Brain microvascular endothelial cell (primary cell): ENCODE data around the gene MED28.

Experiments used
- DNase-seq: peaks from one replicate; pipeline ENCODE4 v3.0.0-alpha.2; 2020
- H3K27ac ChIP-seq: fragments of 250-450 bp; sonication (Bioruptor Pico); 2 replicates; pipeline ENCODE4 v1.5.1; 2020; ENCODE audit warnings: mild to moderate bottlenecking, moderate library complexity
- H3K27me3 ChIP-seq: fragments of 250-450 bp; sonication (Bioruptor Pico); replicated peaks from 2 replicates; pipeline ENCODE4 v1.5.1; 2020; ENCODE audit warnings: mild to moderate bottlenecking
- H3K36me3 ChIP-seq: fragments of 250-450 bp; sonication (Bioruptor Pico); replicated peaks from 2 replicates; pipeline ENCODE4 v1.5.1; 2020; ENCODE audit warnings: mild to moderate bottlenecking
- H3K4me3 ChIP-seq: 2 replicates; pipeline ENCODE4 v1.5.1; 2011; ENCODE audit warnings: low read depth, mild to moderate bottlenecking, control low read depth, low read length, moderate library complexity
- CTCF ChIP-seq: IDR thresholded peaks from 2 replicates; pipeline ENCODE4 v1.5.1; 2011; ENCODE audit warnings: low read depth, mild to moderate bottlenecking, moderate library complexity, low read length, control low read depth, inconsistent platforms; ENCODE audit errors: missing control alignments
- in situ Hi-C: cut with HindIII; loops from 2 replicates; pipeline ENCODE4 v1.10.0; 2017; ENCODE audit warnings: low sequenced_read_pairs, low pct_ligation_motif_present

Gene MED28

GRCh38 chr4:17584521-17585213 is 29.8 kb upstream of the MED28 start:
- Histone ChIP-seq H3K27me3 (no peaks in the 10 kb centered on the region), H3K36me3 (peaks cover 44% of the 10 kb centered on the region), H3K27ac (no peak overlapping the region), H3K4me3 (no peak overlapping the region)
- in situ Hi-C loops, result no loop called here
- no peak for TF ChIP-seq CTCF
- DNase-seq, result no peak

GRCh38 chr4:17587094-17587822 is 27.2 kb upstream of the MED28 start:
- peaks cover 42% of the 10 kb centered on the region for H3K36me3 ChIP-seq
- DNase-seq, result no peak
- no peaks in the 10 kb centered on the region for H3K27me3 ChIP-seq
- no peak overlapping the region for H3K4me3 ChIP-seq
- in situ Hi-C loops, result no loop called here
- no peak overlapping the region for H3K27ac ChIP-seq
- no peak for TF ChIP-seq CTCF

- no peaks in the 10 kb centered on the region for H3K27me3 ChIP-seq
- in situ Hi-C loops, result no loop called here
- no peak for DNase-seq
- H3K36me3 ChIP-seq, result peaks cover 33% of the 10 kb centered on the region
- no peak overlapping the region for H3K27ac ChIP-seq
- no peak for TF ChIP-seq CTCF
- H3K4me3 ChIP-seq, result no peak overlapping the region
Observed at GRCh38 chr4:17589355-17589754, 25.1 kb upstream of the MED28 start.

GRCh38 chr4:17595471-17596005 is 18.9 kb upstream of the MED28 start:
- Histone ChIP-seq H3K27me3 (no peaks in the 10 kb centered on the region), H3K4me3 (no peak overlapping the region), H3K36me3 (peaks cover 26% of the 10 kb centered on the region), H3K27ac (no peak overlapping the region)
- in situ Hi-C loops, result no loop called here
- DNase-seq, result no peak
- no peak for TF ChIP-seq CTCF

GRCh38 chr4:17597517-17597916 is 16.9 kb upstream of the MED28 start:
- Histone ChIP-seq H3K27me3 (no peaks in the 10 kb centered on the region), H3K36me3 (peaks cover 31% of the 10 kb centered on the region), H3K4me3 (no peak overlapping the region), H3K27ac (no peak overlapping the region)
- TF ChIP-seq CTCF, result peak; percentile 54
- DNase-seq, result no peak
- in situ Hi-C loops, result no loop called here

GRCh38 chr4:17599826-17600225 is 14.6 kb upstream of the MED28 start:
- TF ChIP-seq CTCF, result no peak
- H3K27me3 ChIP-seq, result no peaks in the 10 kb centered on the region
- peaks cover 25% of the 10 kb centered on the region for H3K36me3 ChIP-seq
- no peak overlapping the region for H3K4me3 ChIP-seq
- in situ Hi-C loops, result no loop called here
- no peak for DNase-seq
- H3K27ac ChIP-seq, result no peak overlapping the region
